Transverse colon (tissue), 4 donors: ENCODE measurements around the gene WWOX. TPM values are rescaled to one million over a fixed set of nuclear protein-coding genes. Genes with fewer than 3 reads are reported as not detected.

Experiments used
- DNase-seq: peaks from one replicate; pipeline ENCODE4 v3.0.0-alpha.2; 2019
- H3K27ac ChIP-seq, 4 donors: fragments of 200-600 bp; sonication (generic); 2 replicates each; pipeline ENCODE4 v1.5.1; 2016 to 2018; ENCODE audit warnings: inconsistent platforms in 4 of 4
- H3K27me3 ChIP-seq: fragments of 200-600 bp; sonication (generic); 2 replicates; pipeline ENCODE4 v1.5.1; 2017; ENCODE audit warnings: inconsistent platforms
- H3K36me3 ChIP-seq, 4 donors: fragments of 200-600 bp; sonication (generic); 2 replicates each; pipeline ENCODE4 v1.5.1; 2017 to 2019; ENCODE audit warnings: inconsistent platforms in 4 of 4
- H3K4me1 ChIP-seq, 4 donors: fragments of 200-600 bp; sonication (generic); 2 replicates each; pipeline ENCODE4 v1.5.1; 2017 to 2020; ENCODE audit warnings: inconsistent platforms in 4 of 4
- H3K4me3 ChIP-seq, 4 donors: fragments of 200-600 bp; sonication (generic); 1 replicate in 1 of 4; 2 replicates in 3 of 4; pipeline versions ENCODE4 v1.5.1 to v1.6.1; 2017 to 2019; ENCODE audit warnings: inconsistent platforms in 4 of 4
- H3K9me3 ChIP-seq, 2 donors: fragments of 200-600 bp; sonication (generic); 2 replicates each; pipeline ENCODE4 v1.5.1; 2017 to 2019; ENCODE audit warnings: inconsistent platforms in 2 of 2
- EP300 ChIP-seq: sonication (generic); formaldehyde crosslinking; IDR thresholded peaks from one replicate; pipeline ENCODE4 v1.6.1; 2017; ENCODE audit warnings: antibody characterized with exemption, low read depth
- POLR2A ChIP-seq: fragments of 450-650 bp; IDR thresholded peaks from one replicate; pipeline ENCODE4 v1.6.1; 2016; ENCODE audit warnings: antibody characterized with exemption, mild to moderate bottlenecking, moderate library complexity
- POLR2AphosphoS5 ChIP-seq, 3 donors: sonication (generic); formaldehyde crosslinking; IDR thresholded peaks; one replicate each; pipeline ENCODE4 v1.6.1; 2016; ENCODE audit warnings: antibody characterized with exemption in 3 of 3
- WGBS, 2 donors: methylation state at CpG; one replicate each; pipeline ENCODE4 v1.1.5; 2018; ENCODE audit warnings: low coverage in 1 of 2; 5-methylcytosine and 5-hydroxymethylcytosine counted together
- in situ Hi-C, 4 donors: fragments of 200-750 bp; cut with MboI; loops; one replicate each; pipeline versions ENCODE4 v1.15.0 to v1.15.1; 2017; ENCODE audit warnings: low sequenced_read_pairs in 3 of 4, low pct_ligation_motif_present in 1 of 4, low pct_unique_long_range_greater_than_20kb in 1 of 4
- intact Hi-C: fragments of 100-400 bp; cut with DNase I; formaldehyde crosslinking; loops from one replicate; pipeline ENCODE4 v1.15.1; 2023; ENCODE audit warnings: low total_unique reads
- total RNA-seq, 4 donors: library from RNA; depleted of rRNA; stranded (reverse); fragments of >200 nt; gene quantifications; one replicate each; pipeline ENCODE4 v1.1.0, GENCODE V29; 2016
- TF ChIP-seq, protein P1 (sequence below), 5 experiments: fragments of 200-600 bp in 3 of 5; fragments of 450-650 bp in 2 of 5; sonication (generic) in 3 of 5; IDR thresholded peaks; 1 replicate in 2 of 5; 2 replicates in 3 of 5; pipeline ENCODE4 v1.5.1; 2016 to 2017; ENCODE audit warnings: antibody characterized with exemption in 5 of 5, inconsistent platforms in 3 of 5, mild to moderate bottlenecking in 2 of 5, moderate library complexity in 1 of 5

Gene WWOX
- total RNA-seq, 4 donors from 2014 or later, result 11.2 to 53.8 (median 24.8) TPM

DNA sequence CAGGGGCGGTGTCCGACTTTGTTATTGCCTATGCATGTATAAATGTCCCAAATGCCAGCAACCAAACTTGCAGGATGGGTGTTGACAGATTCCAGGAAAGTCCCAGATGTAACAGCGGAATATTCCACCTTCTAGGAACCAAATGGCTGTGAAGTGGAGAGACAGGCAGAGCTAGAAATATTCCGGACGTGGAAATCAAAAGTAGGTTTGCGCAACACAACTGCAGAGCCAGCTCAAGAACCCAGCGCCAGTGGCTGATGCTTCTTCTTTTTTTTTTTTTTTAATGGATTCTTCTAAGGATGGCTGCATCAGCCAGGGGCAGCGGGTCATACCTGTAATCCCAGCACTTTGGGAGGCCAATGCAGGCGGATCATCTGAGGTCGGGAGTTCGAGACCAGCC is 899.4 kb downstream of the WWOX start:
- H3K4me1 ChIP-seq, result no peaks in the 10 kb centered on the region
- intact Hi-C loops, result no loop called here
- H3K27ac ChIP-seq, result no peak overlapping the region
- DNase-seq, result no peak
- in situ Hi-C loops, result no loop called here
- no peaks in the 10 kb centered on the region for H3K9me3 ChIP-seq
- TF ChIP-seq POLR2AphosphoS5 (IDR thresholded peaks at IDR 0.05), result no peak
- no peak for TF ChIP-seq POLR2A
- no peak for TF ChIP-seq EP300
- TF ChIP-seq, protein P1, sequence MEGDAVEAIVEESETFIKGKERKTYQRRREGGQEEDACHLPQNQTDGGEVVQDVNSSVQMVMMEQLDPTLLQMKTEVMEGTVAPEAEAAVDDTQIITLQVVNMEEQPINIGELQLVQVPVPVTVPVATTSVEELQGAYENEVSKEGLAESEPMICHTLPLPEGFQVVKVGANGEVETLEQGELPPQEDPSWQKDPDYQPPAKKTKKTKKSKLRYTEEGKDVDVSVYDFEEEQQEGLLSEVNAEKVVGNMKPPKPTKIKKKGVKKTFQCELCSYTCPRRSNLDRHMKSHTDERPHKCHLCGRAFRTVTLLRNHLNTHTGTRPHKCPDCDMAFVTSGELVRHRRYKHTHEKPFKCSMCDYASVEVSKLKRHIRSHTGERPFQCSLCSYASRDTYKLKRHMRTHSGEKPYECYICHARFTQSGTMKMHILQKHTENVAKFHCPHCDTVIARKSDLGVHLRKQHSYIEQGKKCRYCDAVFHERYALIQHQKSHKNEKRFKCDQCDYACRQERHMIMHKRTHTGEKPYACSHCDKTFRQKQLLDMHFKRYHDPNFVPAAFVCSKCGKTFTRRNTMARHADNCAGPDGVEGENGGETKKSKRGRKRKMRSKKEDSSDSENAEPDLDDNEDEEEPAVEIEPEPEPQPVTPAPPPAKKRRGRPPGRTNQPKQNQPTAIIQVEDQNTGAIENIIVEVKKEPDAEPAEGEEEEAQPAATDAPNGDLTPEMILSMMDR (IDR thresholded peaks at IDR 0.05), result no peak
- no peaks in the 10 kb centered on the region for H3K27me3 ChIP-seq
- WGBS, 2 donors, result 87 to 89% methylated on average over 5 to 11 of the region's 11 CpGs
- H3K36me3 ChIP-seq, result no peaks in the 10 kb centered on the region
- H3K4me3 ChIP-seq, result no peak overlapping the region

DNA sequence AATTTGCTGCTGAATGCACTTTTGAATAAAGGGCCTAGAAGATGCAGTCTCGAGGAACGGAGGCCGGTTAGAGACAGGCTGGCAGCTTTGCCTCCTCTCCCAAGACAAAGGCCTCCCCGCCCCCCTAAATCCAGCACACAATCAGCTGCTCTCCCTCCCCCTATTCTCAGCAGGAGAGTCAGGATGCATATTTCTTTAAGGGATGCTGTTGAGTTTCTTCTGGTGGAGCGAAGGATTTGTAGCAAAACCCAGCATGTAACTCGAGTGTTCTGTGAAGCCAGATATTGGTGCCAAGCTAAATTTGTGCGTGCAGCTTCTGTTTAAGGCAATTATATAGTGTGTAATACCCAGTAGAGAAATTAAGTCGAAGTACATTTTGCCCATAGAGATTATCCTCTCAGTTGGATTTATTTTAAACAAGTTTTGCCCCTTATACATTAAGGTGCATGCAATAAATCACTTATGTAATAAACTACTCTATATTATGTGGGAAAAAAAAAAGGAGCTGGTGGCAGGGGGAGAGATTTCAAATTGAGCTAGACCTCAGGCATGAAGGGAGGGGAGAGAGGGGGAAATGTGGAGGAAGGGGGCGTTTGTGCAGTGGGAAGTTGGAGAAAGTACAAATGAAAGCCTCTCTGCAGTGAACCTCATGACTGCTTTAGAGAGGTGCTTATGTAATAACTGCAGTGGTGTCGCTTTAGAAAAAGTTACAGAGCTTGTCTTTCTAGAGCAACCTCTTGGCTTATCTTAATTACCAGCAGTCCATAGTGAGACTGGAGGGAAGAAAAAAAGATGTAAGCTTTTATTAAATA is 901.9 kb downstream of the WWOX start:
- H3K4me1 ChIP-seq, result no peaks in the 10 kb centered on the region
- H3K27me3 ChIP-seq, result no peaks in the 10 kb centered on the region
- H3K27ac ChIP-seq, result no peak overlapping the region
- TF ChIP-seq EP300 (no peak), POLR2A (no peak), POLR2AphosphoS5 (IDR thresholded peaks at IDR 0.05) (no peak)
- TF ChIP-seq, protein P1 (IDR thresholded peaks at IDR 0.05), result no peak
- no peak for DNase-seq
- 54 to 55% methylated on average over 4 to 10 of the region's 10 CpGs for WGBS, 2 donors
- H3K4me3 ChIP-seq, result no peak overlapping the region
- no peaks in the 10 kb centered on the region for H3K9me3 ChIP-seq
- intact Hi-C loops, result no loop called here
- in situ Hi-C loops, result no loop called here
- H3K36me3 ChIP-seq, result no peaks in the 10 kb centered on the region

DNA sequence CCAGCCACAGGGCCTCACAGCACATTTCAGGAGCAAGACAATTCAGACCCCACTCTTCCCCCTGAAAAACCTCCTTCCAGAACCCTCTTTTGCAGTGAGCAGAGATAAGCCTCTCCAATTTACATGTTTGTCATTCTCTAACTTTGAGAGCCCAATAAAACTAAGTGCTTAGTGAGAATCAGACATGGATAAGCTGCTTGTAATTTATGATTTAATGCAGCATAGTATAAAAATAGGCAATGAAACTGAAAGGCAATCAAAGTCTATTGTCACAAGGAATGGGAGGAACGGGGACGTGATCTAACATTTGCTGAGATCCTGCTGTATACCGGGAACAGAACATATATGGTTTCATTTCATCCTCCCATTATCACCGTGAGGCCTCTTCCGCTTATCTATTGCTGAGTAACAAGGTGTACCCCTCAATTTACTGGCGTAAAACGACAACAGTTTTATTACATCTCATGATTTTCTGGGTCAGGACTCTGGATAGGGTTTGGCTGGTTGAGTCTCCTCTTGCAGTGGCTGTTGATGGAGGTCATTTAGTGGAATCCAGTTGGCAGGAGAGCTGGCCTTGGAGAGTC is 903.7 kb downstream of the WWOX start:
- WGBS, 2 donors, result 59 to 60% methylated on average over 5 to 7 of the region's 7 CpGs
- no peak for DNase-seq
- no peak overlapping the region for H3K27ac ChIP-seq
- no peaks in the 10 kb centered on the region for H3K27me3 ChIP-seq
- in situ Hi-C loops, result no loop called here
- H3K36me3 ChIP-seq, result no peaks in the 10 kb centered on the region
- TF ChIP-seq POLR2AphosphoS5 (IDR thresholded peaks at IDR 0.05) (no peak), EP300 (no peak), POLR2A (no peak)
- TF ChIP-seq, protein P1 (IDR thresholded peaks at IDR 0.05), result no peak
- intact Hi-C loops, result no loop called here
- no peaks in the 10 kb centered on the region for H3K9me3 ChIP-seq
- H3K4me3 ChIP-seq, result no peak overlapping the region
- no peaks in the 10 kb centered on the region for H3K4me1 ChIP-seq

DNA sequence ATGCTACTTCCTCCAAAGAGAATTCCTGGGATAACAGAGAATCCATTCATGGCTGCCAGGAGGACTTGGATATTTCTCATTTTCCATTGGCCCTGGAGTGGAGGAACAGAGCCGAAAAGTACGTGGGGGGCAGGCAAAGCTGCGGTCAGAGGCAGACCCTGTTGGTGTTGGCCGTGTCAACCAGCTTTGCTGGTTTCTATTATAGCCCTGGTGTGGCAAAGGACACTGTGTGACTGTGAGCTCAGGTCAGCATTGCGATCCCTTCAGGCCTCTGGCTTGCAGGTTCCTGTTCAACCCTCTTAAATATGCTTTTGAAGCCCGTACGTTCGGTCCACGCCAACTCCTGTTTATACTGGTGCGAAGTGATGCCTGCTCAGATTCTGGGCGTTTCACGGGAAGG is 904.9 kb downstream of the WWOX start:
- intact Hi-C loops, result no loop called here
- in situ Hi-C loops, result no loop called here
- Histone ChIP-seq H3K27ac (no peak overlapping the region), H3K4me1 (no peaks in the 10 kb centered on the region), H3K4me3 (no peak overlapping the region), H3K9me3 (no peaks in the 10 kb centered on the region), H3K36me3 (no peaks in the 10 kb centered on the region), H3K27me3 (no peaks in the 10 kb centered on the region)
- 93% methylated on average over 11 to 12 of the region's 12 CpGs for WGBS, 2 donors
- no peak for TF ChIP-seq EP300
- TF ChIP-seq POLR2A, result no peak
- no peak for DNase-seq
